Kidney epithelial cell (primary cell): ENCODE data around the gene GRIN1. TPM values are rescaled to one million over a fixed set of nuclear protein-coding genes. Genes with fewer than 3 reads are reported as not detected.

Experiments
- DNase-seq: peaks from one replicate; pipeline ENCODE4 v3.0.0-alpha.2; 2010; ENCODE audit warnings: low read depth
- H3K27me3 ChIP-seq: 2 replicates; pipeline ENCODE4 v1.6.0; 2011; ENCODE audit warnings: low read length; ENCODE audit not compliant: control insufficient read depth, insufficient read depth
- H3K36me3 ChIP-seq: 2 replicates; pipeline ENCODE4 v1.5.1; 2011; ENCODE audit warnings: low read length; ENCODE audit not compliant: control insufficient read depth, insufficient read depth
- H3K4me3 ChIP-seq: 2 replicates; pipeline ENCODE4 v1.5.1; 2011; ENCODE audit warnings: low read depth, mild to moderate bottlenecking, control low read depth, low read length
- total RNA-seq: library from RNA; depleted of rRNA; stranded (reverse); fragments of >200 nt; gene quantifications from 2 replicates; pipeline ENCODE4 v1.2.3, GENCODE V29; 2015
- TF ChIP-seq, protein P1 (sequence below): IDR thresholded peaks from 2 replicates; pipeline ENCODE4 v1.5.1; 2011; ENCODE audit warnings: mild to moderate bottlenecking, moderate library complexity, low read length, control low read depth, inconsistent platforms; ENCODE audit not compliant: insufficient read depth, poor library complexity, severe bottlenecking

GRIN1 gene
- total RNA-seq, 1 donor from 2014 or later = 0.04 TPM

DNA sequence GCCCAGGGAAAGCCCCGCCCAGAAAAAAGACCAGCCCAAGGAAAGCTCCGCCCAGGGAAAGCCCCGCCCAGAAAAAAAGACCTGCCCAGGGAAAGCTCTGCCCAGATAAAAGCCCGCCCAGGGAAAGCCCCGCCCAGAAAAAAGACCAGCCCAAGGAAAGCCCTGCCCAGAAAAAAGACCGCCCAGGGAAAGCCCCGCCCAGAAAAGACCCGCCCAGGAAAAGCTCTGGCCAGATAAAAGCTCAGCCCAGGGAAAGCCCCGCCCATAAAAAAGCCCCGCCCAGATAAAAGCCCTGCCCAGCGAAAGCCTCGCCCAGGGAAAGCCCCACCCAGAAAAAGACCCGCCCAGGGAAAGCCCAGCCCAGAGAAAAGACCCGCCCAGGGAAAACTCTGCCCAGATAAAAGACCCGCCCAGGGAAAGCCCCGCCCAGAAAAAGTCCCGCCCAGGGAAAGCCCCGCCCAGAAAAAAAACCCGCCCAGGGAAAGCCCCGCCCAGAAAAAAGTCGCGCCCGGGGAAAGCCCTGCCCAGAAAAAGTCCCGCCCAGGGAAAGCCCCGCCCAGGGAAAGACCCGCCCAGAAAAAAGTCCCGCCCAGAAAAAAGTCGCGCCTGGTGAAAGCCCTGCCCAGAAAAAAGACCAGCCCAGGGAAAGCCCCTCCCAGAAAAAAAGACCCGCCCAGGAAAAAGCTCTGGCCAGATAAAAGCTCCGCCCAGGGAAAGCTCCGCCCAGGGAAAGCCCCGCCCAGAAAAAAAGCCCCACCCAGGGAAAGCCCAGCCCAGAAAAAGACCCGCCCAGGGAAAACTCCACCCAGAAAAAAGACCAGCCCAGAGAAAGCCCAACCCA is 11.9 kb downstream of the GRIN1 start:
- H3K27me3 ChIP-seq = peaks cover 37% of the 10 kb centered on the region
- no peaks in the 10 kb centered on the region for H3K36me3 ChIP-seq
- no peak overlapping the region for H3K4me3 ChIP-seq
- DNase-seq = no peak
- TF ChIP-seq, protein P1, sequence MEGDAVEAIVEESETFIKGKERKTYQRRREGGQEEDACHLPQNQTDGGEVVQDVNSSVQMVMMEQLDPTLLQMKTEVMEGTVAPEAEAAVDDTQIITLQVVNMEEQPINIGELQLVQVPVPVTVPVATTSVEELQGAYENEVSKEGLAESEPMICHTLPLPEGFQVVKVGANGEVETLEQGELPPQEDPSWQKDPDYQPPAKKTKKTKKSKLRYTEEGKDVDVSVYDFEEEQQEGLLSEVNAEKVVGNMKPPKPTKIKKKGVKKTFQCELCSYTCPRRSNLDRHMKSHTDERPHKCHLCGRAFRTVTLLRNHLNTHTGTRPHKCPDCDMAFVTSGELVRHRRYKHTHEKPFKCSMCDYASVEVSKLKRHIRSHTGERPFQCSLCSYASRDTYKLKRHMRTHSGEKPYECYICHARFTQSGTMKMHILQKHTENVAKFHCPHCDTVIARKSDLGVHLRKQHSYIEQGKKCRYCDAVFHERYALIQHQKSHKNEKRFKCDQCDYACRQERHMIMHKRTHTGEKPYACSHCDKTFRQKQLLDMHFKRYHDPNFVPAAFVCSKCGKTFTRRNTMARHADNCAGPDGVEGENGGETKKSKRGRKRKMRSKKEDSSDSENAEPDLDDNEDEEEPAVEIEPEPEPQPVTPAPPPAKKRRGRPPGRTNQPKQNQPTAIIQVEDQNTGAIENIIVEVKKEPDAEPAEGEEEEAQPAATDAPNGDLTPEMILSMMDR = no peak

DNA sequence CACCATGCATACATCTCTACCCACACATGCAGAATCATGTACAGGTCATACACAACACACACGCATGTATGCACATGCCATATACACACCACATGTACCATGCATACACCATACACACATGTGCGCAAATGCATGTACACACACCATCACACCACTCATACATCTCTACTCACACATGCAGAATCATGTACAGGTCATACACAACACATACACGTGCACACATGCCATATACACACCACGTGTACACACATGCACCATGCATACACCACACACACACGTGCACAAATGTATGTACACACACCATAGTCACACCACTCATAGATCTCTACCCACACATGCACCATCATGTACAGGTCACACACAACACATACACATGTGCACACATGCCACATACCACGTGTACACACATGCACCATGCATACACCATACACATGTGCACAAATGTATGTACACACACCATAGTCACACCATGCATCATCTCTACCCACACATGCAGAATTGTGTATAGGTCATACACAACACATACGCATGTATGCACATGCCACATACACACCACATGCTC is 14.0 kb downstream of the GRIN1 start:
- DNase-seq = no peak
- no peak overlapping the region for H3K4me3 ChIP-seq

DNA sequence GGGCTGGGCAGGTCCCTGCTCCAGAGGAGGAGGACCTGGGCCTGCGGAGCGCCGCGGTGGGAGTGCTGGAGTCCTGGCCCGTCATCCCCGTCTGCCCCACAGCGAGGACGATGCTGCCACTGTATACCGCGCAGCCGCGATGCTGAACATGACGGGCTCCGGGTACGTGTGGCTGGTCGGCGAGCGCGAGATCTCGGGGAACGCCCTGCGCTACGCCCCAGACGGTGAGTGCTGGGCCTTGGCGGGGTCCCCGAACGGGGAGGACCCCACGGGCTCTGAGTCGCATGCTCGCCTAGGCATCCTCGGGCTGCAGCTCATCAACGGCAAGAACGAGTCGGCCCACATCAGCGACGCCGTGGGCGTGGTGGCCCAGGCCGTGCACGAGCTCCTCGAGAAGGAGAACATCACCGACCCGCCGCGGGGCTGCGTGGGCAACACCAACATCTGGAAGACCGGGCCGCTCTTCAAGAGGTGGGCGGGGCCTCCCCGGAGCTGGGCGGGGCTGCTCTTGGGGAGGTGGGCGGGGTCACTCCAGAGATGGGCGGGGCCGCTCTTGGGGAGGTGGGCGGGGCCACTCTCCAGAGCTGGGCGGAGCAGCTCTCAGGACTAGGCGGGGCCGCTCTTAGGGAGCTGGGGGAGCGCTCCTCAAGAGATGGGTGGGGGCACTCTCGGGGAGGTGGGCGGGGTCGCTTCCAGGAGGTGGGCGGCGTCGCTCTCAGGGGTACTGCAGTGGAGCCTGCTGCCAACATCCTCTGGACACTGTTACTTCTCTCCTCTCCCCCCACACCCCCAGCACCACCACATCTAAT is 17.8 kb downstream of the GRIN1 start:
- TF ChIP-seq, protein P1 = no peak
- peak overlapping the region; percentile 13 for H3K4me3 ChIP-seq
- H3K27me3 ChIP-seq = peaks cover 62% of the 10 kb centered on the region
- no peaks in the 10 kb centered on the region for H3K36me3 ChIP-seq
- DNase-seq = no peak

More for the DNA sequence above, 14.0 kb downstream of the GRIN1 start:
- H3K36me3 ChIP-seq = no peaks in the 10 kb centered on the region
- H3K27me3 ChIP-seq = peaks cover 39% of the 10 kb centered on the region
- TF ChIP-seq, protein P1 = no peak

DNA sequence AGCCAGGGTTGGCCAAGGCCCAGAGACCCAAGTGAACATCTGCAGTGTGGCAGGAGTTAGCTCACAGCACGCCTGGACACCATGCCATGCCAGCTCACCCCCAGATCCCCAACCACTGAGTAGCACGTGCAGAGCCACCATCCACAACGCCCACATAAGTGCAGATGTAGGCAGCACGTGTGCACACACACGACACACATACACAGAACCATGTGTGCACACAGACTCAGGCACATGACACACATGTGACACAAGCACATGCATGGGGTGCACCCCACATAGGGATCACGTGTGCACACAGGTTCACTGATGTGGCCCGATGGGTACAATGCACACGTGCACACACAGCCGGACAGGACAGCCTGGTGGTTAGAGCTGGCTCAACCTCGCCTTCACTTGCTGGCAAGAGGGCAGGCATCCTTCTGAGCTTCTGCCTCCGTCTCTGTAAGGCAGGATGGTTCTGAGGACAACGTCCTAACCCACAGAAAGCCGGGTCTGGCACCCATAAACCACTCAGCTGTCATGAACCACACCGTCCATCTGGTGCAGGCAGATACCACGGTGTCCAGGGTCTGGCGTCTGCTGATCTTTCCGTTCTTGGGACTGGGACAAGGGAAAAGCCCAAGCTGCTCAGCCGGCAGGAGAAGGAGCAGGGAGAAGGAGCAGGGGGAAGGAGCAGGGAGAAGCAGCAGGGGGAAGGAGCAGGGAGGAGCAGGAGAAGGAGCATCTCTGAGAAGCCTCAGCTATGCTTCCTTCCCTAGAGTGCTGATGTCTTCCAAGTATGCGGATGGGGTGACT is 18.9 kb downstream of the GRIN1 start:
- H3K36me3 ChIP-seq = no peaks in the 10 kb centered on the region
- TF ChIP-seq, protein P1 = no peak
- no peak overlapping the region for H3K4me3 ChIP-seq
- no peak for DNase-seq
- H3K27me3 ChIP-seq = peaks cover 72% of the 10 kb centered on the region

DNA sequence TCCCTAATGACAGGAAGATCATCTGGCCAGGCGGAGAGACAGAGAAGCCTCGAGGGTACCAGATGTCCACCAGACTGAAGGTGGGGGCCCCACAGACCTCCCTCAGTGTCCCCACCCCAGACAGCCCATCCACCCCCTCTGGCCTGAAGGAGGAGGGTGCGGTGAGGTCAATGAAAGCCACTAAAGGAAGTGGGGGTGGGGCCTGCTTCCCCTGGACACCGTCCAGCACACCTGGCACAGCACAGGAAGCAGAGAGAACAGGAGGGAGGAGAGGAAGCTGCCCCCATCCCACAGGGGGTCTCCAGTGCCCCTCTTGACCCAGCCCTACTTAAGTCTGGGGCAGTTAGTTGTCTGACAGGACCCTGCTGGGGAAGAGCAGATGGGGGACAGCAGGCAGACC is 19.7 kb downstream of the GRIN1 start:
- TF ChIP-seq, protein P1 = no peak
- H3K4me3 ChIP-seq = no peak overlapping the region
- H3K36me3 ChIP-seq = no peaks in the 10 kb centered on the region
- no peak for DNase-seq
- H3K27me3 ChIP-seq = peaks cover 80% of the 10 kb centered on the region
